GM10248 (cell line): ENCODE data around the gene GTF2IRD1.

Source experiments
- CTCF ChIA-PET: fragments of 300-600 bp; sonication (Branson Sonifier 250); formaldehyde crosslinking; extraction: SDS; loops from one replicate; lab custom pipeline; 2021; ENCODE audit warnings: antibody characterized with exemption; lab: Yijun Ruan, JAX
- POLR2A ChIA-PET: fragments of 350-650 bp; sonication (Branson Sonifier 250); formaldehyde crosslinking; extraction: SDS; loops from one replicate; lab custom pipeline; 2020; ENCODE audit warnings: antibody characterized with exemption; lab: Yijun Ruan, JAX
- DNase-seq: peaks from one replicate; pipeline ENCODE4 v3.0.0; 2012; ENCODE audit errors: extremely low spot score
- CTCF ChIP-seq: IDR thresholded peaks from 2 replicates; pipeline ENCODE4 v1.5.1; 2012; ENCODE audit warnings: mild to moderate bottlenecking, low read depth; ENCODE audit errors: extremely low read depth, missing control alignments, control extremely low read depth

The GTF2IRD1 gene

GRCh38 chr7:74585844-74586243, 132.1 kb downstream of the GTF2IRD1 start:
- no peak for DNase-seq
- ChIA-PET POLR2A (no interaction called here), CTCF (interaction anchor here (2.1 kb wide), 1 partner anchor 15 kb away, joined by 5 read pairs; no protein-coding TSS in a partner anchor)
- TF ChIP-seq CTCF: no peak

GRCh38 chr7:74586258-74587175, 132.8 kb downstream of the GTF2IRD1 start:
- DNase-seq: no peak
- ChIA-PET CTCF (interaction anchor here (1.0 to 1.6 kb wide), 5 partner anchors 11 to 380 kb away, joined by 3 to 4 read pairs (median 3); no protein-coding TSS in a partner anchor), POLR2A (no interaction called here)
- no peak for TF ChIP-seq CTCF

- TF ChIP-seq CTCF: no peak
- peak; percentile 84 for DNase-seq
- CTCF ChIA-PET: interaction anchor here (0.7 to 1.6 kb wide), 5 partner anchors 12 to 381 kb away, joined by 3 to 4 read pairs (median 3); no protein-coding TSS in a partner anchor
- POLR2A ChIA-PET: interaction anchor here (0.6 kb wide), 1 partner anchor 1009 kb away, joined by 3 read pairs; the partner anchor contains the start of gene TBL2
These were observed 133.9 kb downstream of the GTF2IRD1 start for GRCh38 chr7:74587435-74588126.

- DNase-seq: no peak
- CTCF ChIA-PET: no interaction called here
- POLR2A ChIA-PET: no interaction called here
- TF ChIP-seq CTCF: no peak
These were observed 137.1 kb downstream of the GTF2IRD1 start for GRCh38 chr7:74590813-74591212.

GRCh38 chr7:74598558-74598957, 144.9 kb downstream of the GTF2IRD1 start:
- ChIA-PET POLR2A (no interaction called here), CTCF (no interaction called here)
- DNase-seq: no peak
- TF ChIP-seq CTCF: no peak

GRCh38 chr7:74599244-74599643, 145.5 kb downstream of the GTF2IRD1 start:
- TF ChIP-seq CTCF: no peak
- ChIA-PET POLR2A (no interaction called here), CTCF (no interaction called here)
- peak; percentile 52 for DNase-seq
